Colon (tissue), 2 donors: ENCODE results near the gene ASB7.
"Not testable (repeated sequence)": the region's sequence is repeated elsewhere in the genome, so short reads cannot be mapped to it uniquely, and the experiment has no call there.

Experiments
- FAIRE-seq: peaks from 2 replicates; lab custom pipeline; 2012; peaks lifted over from hg19 to GRCh38; lab: Jason Lieb, UNC
- donor health status: control.
- donor health status: control.

Gene ASB7

DNA sequence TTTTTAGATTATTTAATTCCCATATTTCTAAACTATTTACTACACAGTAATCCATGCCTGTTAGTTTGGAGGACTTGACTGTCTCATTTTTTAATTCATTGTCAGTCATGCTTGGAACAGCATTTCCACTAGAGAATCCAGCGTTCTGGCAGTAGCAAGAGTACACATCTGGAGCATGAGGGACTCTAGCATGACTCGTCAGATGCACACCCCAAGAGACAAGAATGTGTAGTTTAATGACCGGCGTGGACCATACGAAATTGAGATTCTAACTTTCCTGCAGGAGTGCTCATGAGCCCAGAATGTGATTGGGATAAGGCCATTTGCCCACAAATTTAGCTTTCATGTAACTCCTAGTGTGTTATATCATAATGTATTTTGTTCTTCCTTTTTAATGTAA, 48.9 kb downstream of the ASB7 start:
- FAIRE-seq, result no peak

DNA sequence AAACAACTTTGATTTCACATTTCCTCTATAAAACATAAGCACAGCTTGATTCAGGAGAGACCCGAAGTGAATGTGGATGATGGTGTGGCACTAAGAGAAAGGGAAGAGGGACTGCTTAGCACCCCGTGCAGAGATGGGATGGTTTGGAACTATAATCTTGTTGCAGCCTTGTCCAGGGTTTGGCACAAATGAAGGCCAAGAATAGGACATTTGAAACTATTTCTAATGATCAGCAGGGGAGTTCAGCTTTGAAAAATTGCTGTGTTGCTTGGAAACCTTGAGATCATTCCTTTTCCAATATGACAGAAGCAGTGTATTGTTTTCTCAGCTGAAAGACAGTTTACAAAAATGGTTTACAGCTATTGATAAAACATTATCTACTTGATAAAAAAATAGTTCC, 49.7 kb downstream of the ASB7 start:
- FAIRE-seq, result no peak

DNA sequence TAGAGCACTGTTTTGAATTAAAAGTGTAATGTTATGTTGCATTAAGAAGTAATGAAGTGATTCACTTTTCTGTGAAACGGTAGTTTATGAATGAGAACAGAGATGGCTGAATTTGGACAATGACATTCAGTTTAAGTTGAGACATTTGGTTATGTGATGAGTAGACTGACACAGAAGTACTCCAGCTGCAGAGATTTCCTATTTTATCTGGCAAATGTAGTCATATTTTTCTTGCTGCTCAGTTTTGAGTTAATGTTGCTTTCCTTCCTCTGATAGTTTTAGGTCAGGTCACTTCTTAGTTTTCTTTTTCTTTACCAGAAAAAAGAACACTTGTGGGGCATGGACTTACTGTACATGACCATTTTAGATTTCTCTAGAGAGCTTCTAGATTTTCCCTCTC, 51.2 kb downstream of the ASB7 start:
- FAIRE-seq, result no peak

DNA sequence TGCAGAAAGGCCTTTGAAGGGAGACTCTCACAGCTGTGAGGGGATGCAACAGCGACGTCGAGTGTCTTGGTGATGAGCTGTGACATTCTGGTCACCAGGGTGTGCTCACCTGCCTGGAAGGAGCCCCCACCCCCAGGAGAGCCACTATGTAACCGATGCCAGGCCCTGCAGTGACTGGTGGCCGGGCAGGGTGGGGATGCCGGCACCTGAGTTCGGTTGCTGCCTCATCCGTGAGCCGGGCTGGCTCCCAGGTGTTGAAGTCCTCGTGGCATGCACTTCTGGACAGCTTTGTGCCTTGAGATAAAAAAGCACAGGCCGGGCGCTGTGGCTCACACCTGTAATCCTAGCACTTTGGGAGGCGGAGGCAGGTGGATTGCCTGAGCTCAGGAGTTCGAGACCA, 56.5 kb downstream of the ASB7 start:
- FAIRE-seq, result no peak

DNA sequence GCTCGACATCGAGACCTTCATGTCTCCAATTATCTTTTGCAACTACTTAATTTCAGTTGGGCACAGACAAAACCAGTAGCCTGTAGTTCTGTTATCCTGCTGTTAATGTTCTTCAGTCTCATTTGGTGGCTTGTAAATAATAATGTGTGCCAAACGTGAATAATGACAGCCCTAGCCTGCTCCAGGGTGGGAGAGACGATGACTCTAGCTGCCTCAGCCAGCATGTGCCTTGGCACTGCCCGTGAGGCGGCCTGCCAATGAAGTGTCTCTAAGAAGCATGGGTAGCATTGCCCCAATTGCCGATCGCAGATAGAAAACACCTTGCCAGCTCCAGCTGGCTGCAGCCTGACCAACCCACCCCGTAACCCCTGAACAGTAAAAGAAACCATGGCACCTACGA, 58.8 kb downstream of the ASB7 start:
- no peak for FAIRE-seq

DNA sequence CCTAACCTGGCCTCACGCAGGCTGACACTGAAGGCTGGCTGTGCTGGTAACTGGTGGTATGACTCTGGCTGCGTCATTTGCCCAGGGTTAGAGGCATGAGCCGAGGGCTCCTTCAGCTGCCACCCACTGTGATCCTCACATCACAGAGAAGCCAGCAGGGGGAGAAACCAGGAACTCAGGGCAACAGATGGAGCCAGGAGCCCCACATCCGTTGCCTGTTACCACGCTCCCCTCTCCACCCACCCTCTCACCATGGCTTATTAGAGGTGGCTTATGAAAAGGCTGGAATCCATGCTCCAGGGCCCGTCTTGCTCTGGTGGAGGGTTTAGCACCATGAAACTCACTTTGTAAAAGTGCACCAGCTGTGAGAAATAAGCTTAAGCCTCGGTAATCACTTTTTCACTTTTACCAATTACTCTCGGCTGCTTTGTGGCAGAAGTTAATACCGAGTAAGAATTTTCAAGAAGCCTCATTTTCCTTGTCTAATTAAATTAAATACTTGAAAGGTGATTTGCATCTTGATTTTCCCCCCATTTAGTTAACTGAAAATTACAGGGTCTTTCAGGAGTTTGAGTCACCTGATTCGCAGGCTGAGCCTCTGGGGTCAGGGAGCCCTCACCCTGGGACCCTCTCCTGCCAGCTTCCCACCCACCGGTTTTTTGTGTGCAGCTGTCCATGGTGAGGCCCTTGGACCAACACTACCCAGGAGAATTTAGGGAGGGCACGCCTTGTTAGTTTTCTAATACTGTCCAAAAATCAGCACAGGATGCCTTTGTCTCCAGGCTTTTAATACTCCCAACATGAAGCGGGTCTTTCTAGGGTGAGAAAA, 60.9 kb downstream of the ASB7 start:
- FAIRE-seq, result no peak

DNA sequence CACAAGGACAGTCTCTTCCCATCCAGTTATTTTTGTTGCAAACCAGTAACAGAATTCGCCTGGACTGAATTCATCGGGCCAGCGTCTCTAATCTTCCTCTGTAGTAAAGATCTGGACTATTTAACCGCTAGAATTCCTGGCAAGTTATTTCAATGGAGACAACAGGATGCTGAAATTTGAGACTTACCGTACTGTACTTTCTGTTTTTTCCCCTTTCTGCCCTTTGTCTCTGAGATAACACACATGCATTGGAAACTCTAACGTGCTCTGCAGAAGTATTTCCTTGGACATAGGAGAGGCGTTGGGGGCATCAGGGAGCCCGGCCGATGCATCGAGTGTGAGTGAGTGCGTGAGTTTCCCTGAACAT, 61.5 kb downstream of the ASB7 start:
- FAIRE-seq, result no peak

DNA sequence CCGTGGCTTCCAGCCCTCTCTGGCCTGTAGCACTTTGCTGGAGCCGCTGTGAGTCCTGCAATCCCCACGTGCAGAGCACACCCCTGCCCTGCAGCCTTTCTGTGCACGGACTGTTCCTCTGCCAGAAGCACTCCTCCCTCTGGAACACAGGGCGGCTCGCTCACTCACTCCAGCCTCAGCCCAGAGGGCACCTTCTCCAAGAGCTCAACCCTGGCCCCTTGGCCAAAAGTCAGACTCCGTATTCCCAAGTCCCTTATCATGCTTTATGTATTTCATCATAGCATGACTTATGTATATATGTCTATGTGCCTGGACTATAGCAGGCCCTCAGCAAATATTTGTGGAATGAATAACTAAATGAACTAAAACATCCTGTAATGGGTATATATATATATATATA, 63.2 kb downstream of the ASB7 start:
- no peak for FAIRE-seq

DNA sequence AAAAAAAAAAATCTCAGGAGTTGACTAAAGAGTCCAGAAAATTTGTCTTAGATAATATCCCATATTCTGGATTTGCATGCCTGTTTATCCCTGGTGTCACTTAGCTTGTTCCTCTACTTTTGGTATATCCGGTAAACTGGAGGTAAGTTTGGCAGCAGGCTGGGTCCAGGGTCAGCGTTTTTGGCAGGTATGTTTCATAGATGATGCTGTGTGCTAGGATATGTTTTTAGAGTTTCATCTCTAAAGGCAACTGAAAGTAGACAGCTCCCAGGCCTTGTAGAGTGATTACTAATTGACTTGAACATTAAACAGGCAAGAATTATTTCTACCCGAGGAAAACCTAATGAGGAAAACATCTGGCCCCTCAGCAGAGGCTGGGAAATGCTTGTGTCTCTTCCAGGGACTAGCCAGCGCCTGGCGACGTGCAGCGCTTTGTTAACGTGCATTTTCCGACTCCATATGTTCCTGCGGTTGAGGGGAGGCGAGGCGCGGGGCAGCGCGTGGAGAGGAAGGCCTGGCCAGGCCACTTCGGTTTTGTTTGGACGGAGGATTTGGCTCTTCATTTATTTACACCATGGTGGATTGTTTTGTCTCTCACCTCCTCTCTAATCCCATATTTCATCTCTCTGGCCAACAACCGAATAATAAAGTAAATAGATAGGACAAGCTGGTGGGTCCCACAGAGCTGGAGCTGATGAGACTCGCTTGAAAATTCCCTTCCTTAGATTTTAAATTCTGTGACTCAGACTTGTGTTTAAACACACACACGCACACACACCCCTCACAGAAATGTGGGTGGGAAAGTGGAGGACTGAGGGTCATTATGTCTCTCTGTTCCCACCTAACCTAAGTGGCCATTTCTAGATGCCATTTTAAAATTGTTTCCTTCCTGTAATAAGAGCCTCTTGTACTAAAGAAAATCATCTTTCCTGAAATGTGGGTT, 65.3 kb downstream of the ASB7 start:
- no peak for FAIRE-seq

DNA sequence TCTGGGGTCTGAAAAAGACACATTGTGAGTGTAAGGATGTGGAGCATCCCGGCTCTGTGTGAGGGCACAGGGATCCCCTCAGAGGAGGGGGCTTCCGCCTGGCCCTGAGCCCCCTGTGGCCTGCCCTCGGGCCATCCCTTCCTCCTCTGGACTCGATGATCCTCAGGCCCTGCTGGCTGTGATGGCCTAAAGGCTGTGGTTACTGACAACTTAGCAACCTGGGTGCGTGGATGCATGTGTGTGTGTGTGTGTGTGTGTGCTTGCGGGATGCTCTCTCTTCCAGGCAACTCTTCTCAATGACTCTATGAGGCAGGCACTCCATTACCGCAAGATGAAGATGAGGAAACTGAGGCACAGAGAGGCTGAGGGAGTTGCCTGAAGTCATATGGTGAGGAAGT, 66.0 kb downstream of the ASB7 start:
- FAIRE-seq, result no peak

DNA sequence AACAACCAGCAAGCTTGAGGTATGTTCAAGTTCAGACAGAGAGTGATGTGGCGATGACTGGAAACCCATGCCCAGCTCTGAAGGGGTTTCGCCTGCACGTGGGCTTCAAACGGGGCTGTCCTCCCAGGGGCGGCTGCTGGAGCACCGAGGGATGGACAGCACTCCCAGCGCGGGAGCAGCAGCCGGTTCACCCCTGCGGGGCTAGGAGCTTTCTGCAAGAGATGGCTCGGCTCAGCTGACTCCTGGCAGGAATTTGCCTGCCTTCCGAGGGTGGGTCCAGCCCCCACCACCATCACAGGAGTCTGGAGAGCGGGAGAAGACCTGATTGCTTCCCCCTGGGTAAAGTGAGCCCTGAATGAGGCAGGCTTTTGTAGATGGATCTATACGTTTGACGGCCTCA, 66.9 kb downstream of the ASB7 start:
- no peak for FAIRE-seq

DNA sequence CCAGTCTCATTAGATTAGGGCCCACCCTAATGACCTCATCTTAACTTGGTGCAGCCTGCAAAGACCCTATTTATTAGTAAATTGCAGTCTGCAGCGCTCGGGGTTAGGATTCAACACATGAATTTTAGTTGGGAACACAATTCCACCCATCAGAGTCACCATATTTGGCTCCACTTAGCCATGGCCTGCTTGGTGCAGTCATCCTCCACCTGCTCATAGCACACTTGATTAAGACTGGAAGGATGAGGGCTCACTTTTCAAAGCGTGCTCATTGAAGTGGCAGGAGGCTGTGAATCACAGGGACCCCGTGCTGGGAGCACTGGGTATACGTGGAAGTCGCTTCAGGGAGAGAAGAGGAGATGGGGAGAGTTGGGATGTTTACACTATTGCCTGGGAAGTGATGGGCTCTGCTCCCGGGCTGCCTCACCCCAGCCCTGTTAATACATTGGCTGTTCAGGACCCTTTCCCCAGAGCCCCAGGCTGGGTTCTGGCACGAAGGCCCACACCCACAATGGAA, 68.2 kb downstream of the ASB7 start:
- no peak for FAIRE-seq

DNA sequence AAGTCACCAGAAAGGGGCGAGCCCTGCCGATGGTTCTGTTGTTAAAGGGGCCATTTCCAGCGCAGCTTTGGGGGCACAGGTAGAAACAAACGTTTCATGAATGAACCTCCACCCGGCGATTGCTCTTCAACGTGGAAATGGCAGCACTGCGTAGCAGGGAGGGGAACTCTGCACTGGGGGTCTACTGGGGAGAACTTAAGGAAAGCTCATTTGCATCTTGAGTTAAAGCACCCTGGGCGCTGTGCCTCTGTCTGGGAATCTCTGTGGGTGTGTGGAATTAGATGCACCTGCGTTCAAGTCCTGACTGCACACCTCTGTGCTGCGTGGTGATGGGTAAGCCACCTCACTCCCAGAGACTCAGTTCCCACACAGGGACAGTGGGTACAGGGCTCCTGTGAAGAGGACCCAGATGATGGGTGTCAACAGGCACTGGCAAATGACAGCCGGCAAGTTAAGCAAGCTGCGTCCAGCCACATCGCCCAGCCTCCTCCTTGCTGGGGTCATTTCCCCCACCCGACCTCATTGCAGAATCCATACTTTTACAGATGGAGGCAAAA, 68.8 kb downstream of the ASB7 start:
- FAIRE-seq, result no peak

DNA sequence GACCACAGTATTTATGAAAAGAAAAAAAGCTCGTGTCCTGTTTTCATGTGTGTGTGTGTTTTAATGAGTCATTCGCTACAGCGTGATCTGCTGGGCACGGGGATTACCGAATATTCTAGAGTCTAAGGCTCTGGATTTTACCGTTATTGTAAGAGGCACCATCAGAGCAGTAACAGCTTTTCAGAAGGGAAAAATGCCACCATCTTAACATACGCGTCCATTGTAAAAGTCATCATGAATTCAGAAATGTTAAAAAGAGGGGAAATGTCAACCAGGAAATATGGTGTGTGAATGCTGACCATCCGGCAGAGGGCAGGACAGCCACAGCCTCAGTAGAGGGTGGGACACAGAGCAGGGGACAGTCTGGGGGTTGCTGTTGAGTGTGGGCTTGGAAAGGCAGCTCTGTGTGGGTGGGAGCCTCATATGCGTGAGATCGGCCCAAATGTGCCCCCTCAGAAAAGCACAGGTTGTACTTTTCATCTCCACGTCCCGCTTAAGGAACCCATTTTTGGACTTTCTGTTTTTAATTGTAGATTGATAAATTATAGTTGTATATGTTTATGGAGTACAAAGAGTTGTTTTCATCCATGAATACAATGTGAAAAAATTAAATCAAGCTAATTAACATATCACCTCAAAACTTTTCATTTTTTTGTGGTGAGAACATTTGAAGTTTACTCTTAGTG, 69.6 kb downstream of the ASB7 start:
- FAIRE-seq, result no peak

DNA sequence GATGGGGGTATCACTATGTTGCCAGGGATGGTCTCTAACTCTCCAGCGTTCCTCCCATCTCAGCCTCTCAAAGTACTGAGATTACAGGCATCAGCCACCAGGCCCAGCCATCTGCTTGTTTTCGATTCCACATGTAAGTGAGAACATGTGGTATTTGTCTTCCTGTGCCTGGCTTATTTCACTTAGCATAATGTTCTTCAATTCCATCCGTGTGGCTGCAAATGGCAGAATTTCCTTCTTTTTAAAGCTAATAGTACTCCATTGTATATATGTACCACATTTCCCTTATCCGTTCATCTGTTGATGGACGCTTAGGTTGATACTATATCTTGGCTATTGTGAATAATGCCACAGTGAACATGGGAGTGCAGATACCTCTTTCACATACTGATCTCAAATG, 70.6 kb downstream of the ASB7 start:
- FAIRE-seq, result no peak

DNA sequence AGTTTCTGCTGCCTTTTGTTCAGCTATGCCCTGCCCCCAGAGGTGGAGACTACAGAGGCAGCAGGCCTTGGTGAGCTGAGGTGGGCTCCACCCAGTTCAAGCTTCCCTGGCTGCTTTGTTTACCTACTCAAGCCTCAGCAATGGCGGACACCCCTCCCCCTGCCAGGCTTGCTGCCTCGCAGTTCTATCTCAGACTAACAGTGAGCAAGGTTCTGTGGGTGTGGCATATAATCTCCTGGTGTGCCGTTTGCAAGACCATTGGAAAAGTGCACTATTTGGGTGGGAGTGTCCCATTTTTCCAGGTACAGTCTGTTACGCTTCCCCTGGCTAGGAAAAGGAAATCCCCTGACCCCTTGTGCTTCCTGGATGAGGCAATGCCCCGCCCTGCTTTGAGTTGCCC, 76.8 kb downstream of the ASB7 start:
- not testable (repeated sequence) for FAIRE-seq

DNA sequence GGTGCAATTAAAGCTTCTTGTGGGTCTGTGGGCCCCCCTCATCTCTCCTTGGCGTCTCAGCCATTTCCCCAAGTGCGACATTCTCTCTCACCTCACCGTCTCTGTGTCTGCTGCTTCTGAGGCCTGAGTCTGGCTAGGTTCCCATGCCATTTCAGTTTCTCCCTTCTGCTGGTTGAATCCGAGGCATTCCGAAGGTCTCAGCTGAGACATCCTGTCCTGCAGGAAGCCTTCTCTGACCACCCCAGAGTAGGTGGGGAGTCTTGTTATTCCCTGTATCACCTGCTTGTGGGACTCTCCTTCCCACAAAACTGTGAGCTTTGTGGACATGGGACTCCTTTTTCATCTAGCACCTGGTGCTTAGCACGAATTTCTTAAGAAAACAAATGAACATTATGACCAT, 78.3 kb downstream of the ASB7 start:
- no peak for FAIRE-seq

DNA sequence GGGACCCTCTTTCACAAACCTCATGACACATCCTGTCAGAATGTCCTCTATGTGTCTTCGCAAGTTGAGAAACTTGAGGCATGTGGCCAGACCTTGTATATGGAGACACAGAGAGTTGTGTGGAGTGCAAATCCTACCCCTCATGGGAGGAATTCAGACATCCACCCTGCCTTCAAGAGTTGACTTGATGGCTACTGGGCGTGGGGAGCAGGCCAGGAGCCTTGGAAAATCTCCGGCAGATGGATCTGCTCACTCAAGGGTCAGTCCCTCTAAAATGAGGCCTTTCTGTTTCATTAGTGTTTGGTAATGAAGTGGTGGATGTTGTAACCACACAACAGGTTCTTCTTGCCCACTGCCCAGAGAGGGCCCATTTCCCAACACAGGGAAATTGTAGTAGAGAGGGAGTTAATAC, 79.0 kb downstream of the ASB7 start:
- no peak for FAIRE-seq

DNA sequence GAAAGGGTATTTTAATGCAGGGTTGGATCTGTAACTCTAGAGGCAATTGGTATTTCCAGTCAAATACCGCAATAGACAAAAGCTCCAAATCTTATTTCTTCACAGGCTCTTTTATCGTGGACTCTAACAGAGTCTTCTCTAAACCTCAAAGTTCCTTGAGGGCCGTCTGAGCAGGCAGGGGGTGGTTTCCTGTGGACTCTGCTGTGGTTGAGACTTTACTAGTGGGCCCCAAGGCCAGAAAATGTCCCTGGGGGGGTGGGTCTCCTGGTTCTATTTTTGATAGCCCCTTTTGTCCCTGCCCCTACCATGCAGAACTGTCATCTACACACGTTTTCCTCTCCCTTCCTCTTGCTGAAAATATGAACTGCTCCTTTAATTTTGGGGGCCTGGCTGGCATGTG, 80.1 kb downstream of the ASB7 start:
- FAIRE-seq, result no peak

DNA sequence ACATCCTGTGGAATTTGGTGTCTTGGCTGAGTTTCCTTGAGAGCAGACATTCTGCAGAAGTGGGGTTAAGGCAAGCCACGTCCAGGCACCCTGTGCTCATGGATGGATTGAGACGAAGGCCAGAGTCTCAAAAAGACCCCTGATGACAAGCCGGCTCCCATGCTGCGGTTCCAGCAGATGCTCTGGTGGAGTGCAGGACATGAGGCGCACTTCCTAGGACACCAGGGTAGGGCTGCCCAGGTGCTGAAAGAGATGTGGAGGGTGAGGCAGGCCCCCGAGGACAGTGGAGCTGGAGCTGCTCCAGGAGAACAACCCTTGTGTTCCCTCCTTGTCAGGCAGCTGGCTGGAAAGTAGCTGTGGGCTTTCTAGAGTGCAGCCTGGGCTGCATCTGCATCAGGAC, 81.0 kb downstream of the ASB7 start:
- no peak for FAIRE-seq

DNA sequence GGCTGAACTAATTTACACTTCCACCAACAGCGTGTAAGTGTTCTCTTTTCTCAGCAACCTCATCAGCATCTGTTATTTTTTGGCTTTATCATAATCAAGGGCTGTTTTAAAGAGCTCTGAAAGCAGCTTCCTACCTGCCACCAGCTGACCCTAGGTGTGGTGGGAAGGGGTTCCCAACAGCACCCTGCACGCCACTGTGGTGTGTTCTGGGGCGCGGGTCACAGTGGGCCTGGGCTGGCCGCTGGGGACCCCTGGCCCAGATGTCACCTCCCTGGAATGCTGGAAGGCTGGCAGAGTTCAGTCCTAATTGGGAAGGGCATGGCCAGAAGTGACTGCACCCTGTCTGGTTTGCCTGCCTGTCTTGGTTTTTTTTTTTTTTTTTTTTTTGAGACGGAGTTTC, 82.2 kb downstream of the ASB7 start:
- FAIRE-seq, result no peak

DNA sequence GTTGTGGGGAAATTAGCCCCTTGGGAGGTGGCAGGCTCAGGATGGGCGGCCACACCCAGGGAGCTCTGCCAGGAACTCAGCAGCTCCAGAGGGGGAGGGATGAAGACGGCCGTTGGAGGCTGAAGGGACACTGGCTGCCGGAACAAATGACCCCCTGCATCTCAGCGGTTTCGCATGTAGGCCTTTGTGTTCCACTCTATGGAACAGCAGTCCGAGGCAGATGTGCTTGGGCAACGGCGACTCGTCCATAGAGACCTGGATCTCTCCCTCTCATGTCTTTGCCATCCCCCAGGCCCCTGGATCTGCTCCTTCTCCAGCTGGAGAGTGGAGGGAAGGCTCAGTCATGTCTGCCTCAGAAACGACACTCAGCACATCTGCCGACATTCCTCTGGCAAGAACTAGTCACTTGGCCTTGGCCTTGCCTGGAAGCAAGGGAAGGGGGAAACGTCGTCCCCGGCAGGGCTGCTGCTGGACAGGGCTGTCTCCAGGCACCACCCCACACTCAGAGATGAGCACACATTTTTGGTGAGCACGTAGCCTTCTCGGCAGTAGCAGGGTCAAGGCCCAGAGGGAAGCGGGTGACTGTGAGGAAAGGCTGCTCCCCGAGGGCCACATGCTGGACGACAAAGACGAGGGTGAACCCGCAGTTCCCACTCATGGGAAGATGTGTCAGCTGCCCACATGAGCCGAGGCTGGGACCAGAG, 83.8 kb downstream of the ASB7 start:
- no peak for FAIRE-seq
